Measurements from ENCODE around the gene FRS2. TPM values are rescaled to one million over a fixed set of nuclear protein-coding genes. Genes with fewer than 3 reads are reported as not detected.
A peak's percentile ranks its signal among the peaks of the same experiment; 100 is the strongest.

Gene FRS2
- total and polyA plus RNA-seq, 4 experiments from 2014 or later, result 8.6 to 22.2 (median 15.3) TPM

- no peaks in the 10 kb centered on the region for H3K27me3 Mint-ChIP-seq
- no peaks in the 10 kb centered on the region for H3K36me3 ChIP-seq (ENCODE audit: insufficient read depth, low read length)
- H3K27ac ChIP-seq (ENCODE audit: low read depth, low read length), result no peak overlapping the region
- peaks cover 25 to 33% of the 10 kb centered on the region in 2 donors for H3K36me3 Mint-ChIP-seq
- H3K4me1 ChIP-seq (ENCODE audit: insufficient read depth, low read length), result peaks cover 15% of the 10 kb centered on the region
- H3K4me1 Mint-ChIP-seq, result peaks cover 30 to 65% (median 50%) of the 10 kb centered on the region in 4 donors
- no peak for DNase-seq
- no peaks in the 10 kb centered on the region for H3K9me3 ChIP-seq (ENCODE audit: control insufficient read depth in 1 of 2, low read length in 2 of 2)
- intact Hi-C loops (cut with micrococcal nuclease), result no loop called here
- H3K4me3 Mint-ChIP-seq, result peak overlapping the region in 1 of 8 donors; percentile 41
- no peaks in the 10 kb centered on the region for H3K27me3 ChIP-seq (ENCODE audit: insufficient read depth, low read length)
- peak overlapping the region in 2 of 7 donors; percentile 20 to 66 for H3K27ac Mint-ChIP-seq
- ChIA-PET CTCF (ENCODE audit: partially characterized antibody) (no interaction called here), POLR2A (ENCODE audit: partially characterized antibody) (no interaction called here)
- H3K4me3 ChIP-seq (ENCODE audit: low read length in 2 of 2), result no peak overlapping the region
- peaks cover 0 to 15% (median under 1%) of the 10 kb centered on the region in 8 donors for H3K9me3 Mint-ChIP-seq
Measured at GRCh38 chr12:69484428-69484827, 14.2 kb downstream of the FRS2 start.

- peaks cover 23 to 36% of the 10 kb centered on the region in 2 donors for H3K36me3 Mint-ChIP-seq
- intact Hi-C loops (cut with micrococcal nuclease), result no loop called here
- no peaks in the 10 kb centered on the region for H3K9me3 ChIP-seq (ENCODE audit: control insufficient read depth in 1 of 2, low read length in 2 of 2)
- H3K9me3 Mint-ChIP-seq, result peaks cover 0 to 15% (median under 1%) of the 10 kb centered on the region in 8 donors
- peak overlapping the region in 1 of 8 donors; percentile 41 for H3K4me3 Mint-ChIP-seq
- ChIA-PET CTCF (ENCODE audit: partially characterized antibody) (no interaction called here), POLR2A (ENCODE audit: partially characterized antibody) (interaction anchor here (0.6 kb wide), 1 partner anchor 642 kb away, joined by 3 read pairs; no protein-coding TSS in a partner anchor)
- H3K27me3 Mint-ChIP-seq, result no peaks in the 10 kb centered on the region
- no peak overlapping the region for H3K27ac Mint-ChIP-seq
- peaks cover 20 to 52% (median 37%) of the 10 kb centered on the region in 4 donors for H3K4me1 Mint-ChIP-seq
- H3K4me3 ChIP-seq (ENCODE audit: low read length in 2 of 2), result no peak overlapping the region
- no peaks in the 10 kb centered on the region for H3K36me3 ChIP-seq (ENCODE audit: insufficient read depth, low read length)
- no peaks in the 10 kb centered on the region for H3K4me1 ChIP-seq (ENCODE audit: insufficient read depth, low read length)
- DNase-seq, result no peak
- no peak overlapping the region for H3K27ac ChIP-seq (ENCODE audit: low read depth, low read length)
- H3K27me3 ChIP-seq (ENCODE audit: insufficient read depth, low read length), result no peaks in the 10 kb centered on the region
Measured at GRCh38 chr12:69490920-69491643, 20.9 kb downstream of the FRS2 start.

GRCh38 chr12:69492739-69493138 is 22.6 kb downstream of the FRS2 start:
- H3K9me3 Mint-ChIP-seq, result peaks cover 0 to under 1% (median 0%) of the 10 kb centered on the region in 8 donors
- no peak overlapping the region for H3K4me3 Mint-ChIP-seq
- no peaks in the 10 kb centered on the region for H3K27me3 Mint-ChIP-seq
- intact Hi-C loops (cut with micrococcal nuclease), result no loop called here
- peaks cover 27 to 48% (median 38%) of the 10 kb centered on the region in 4 donors for H3K4me1 Mint-ChIP-seq
- no peak for DNase-seq
- ChIA-PET CTCF (ENCODE audit: partially characterized antibody) (no interaction called here), POLR2A (ENCODE audit: partially characterized antibody) (no interaction called here)
- no peak overlapping the region for H3K27ac ChIP-seq (ENCODE audit: low read depth, low read length)
- H3K4me1 ChIP-seq (ENCODE audit: insufficient read depth, low read length), result peaks cover 15% of the 10 kb centered on the region
- no peak overlapping the region for H3K4me3 ChIP-seq (ENCODE audit: low read length in 2 of 2)
- H3K9me3 ChIP-seq (ENCODE audit: control insufficient read depth in 1 of 2, low read length in 2 of 2), result no peaks in the 10 kb centered on the region
- peaks cover 8 to 20% of the 10 kb centered on the region in 2 donors for H3K36me3 Mint-ChIP-seq
- no peaks in the 10 kb centered on the region for H3K36me3 ChIP-seq (ENCODE audit: insufficient read depth, low read length)
- H3K27ac Mint-ChIP-seq, result no peak overlapping the region
- no peaks in the 10 kb centered on the region for H3K27me3 ChIP-seq (ENCODE audit: insufficient read depth, low read length)

- Histone ChIP-seq H3K4me3 (ENCODE audit: low read length in 2 of 2) (no peak overlapping the region), H3K27me3 (ENCODE audit: insufficient read depth, low read length) (no peaks in the 10 kb centered on the region), H3K4me1 (ENCODE audit: insufficient read depth, low read length) (peaks cover 15% of the 10 kb centered on the region), H3K9me3 (ENCODE audit: control insufficient read depth in 1 of 2, low read length in 2 of 2) (no peaks in the 10 kb centered on the region), H3K27ac (ENCODE audit: low read depth, low read length) (no peak overlapping the region), H3K36me3 (ENCODE audit: insufficient read depth, low read length) (no peaks in the 10 kb centered on the region)
- intact Hi-C loops (cut with micrococcal nuclease), result no loop called here
- CTCF ChIA-PET (ENCODE audit: partially characterized antibody), result interaction anchor here (1.2 kb wide), 1 partner anchor 78 kb away, joined by 3 read pairs; no protein-coding TSS in a partner anchor
- POLR2A ChIA-PET (ENCODE audit: partially characterized antibody), result no interaction called here
- H3K4me1 Mint-ChIP-seq, result peaks cover 35 to 54% (median 46%) of the 10 kb centered on the region in 4 donors
- H3K36me3 Mint-ChIP-seq, result peaks cover 3 to 16% of the 10 kb centered on the region in 2 donors
- no peak overlapping the region for H3K4me3 Mint-ChIP-seq
- DNase-seq, result no peak
- H3K9me3 Mint-ChIP-seq, result no peaks in the 10 kb centered on the region
- no peak overlapping the region for H3K27ac Mint-ChIP-seq
- H3K27me3 Mint-ChIP-seq, result no peaks in the 10 kb centered on the region
Measured at GRCh38 chr12:69495071-69495470, 24.9 kb downstream of the FRS2 start.

GRCh38 chr12:69497308-69498026 is 27.3 kb downstream of the FRS2 start:
- Mint-ChIP-seq H3K27ac (peak overlapping the region in 5 of 7 donors; percentile 15 to 84 (median 50)), H3K4me3 (peak overlapping the region in 6 of 8 donors; percentile 3 to 35 (median 22)), H3K27me3 (no peaks in the 10 kb centered on the region), H3K9me3 (no peaks in the 10 kb centered on the region), H3K36me3 (peaks cover 0 to 10% of the 10 kb centered on the region in 2 donors), H3K4me1 (peaks cover 45 to 63% (median 50%) of the 10 kb centered on the region in 4 donors)
- no peaks in the 10 kb centered on the region for H3K27me3 ChIP-seq (ENCODE audit: insufficient read depth, low read length)
- no peak overlapping the region for H3K4me3 ChIP-seq (ENCODE audit: low read length in 2 of 2)
- peak in 1 of 5 donors; percentile 19 for DNase-seq
- ChIA-PET POLR2A (ENCODE audit: partially characterized antibody) (no interaction called here), CTCF (ENCODE audit: partially characterized antibody) (no interaction called here)
- H3K27ac ChIP-seq (ENCODE audit: low read depth, low read length), result no peak overlapping the region
- intact Hi-C loops (cut with micrococcal nuclease), result no loop called here
- H3K9me3 ChIP-seq (ENCODE audit: control insufficient read depth in 1 of 2, low read length in 2 of 2), result no peaks in the 10 kb centered on the region
- no peaks in the 10 kb centered on the region for H3K36me3 ChIP-seq (ENCODE audit: insufficient read depth, low read length)
- H3K4me1 ChIP-seq (ENCODE audit: insufficient read depth, low read length), result peaks cover 15% of the 10 kb centered on the region

- Histone ChIP-seq H3K36me3 (ENCODE audit: insufficient read depth, low read length) (no peaks in the 10 kb centered on the region), H3K4me1 (ENCODE audit: insufficient read depth, low read length) (peaks cover 23% of the 10 kb centered on the region), H3K27ac (ENCODE audit: low read depth, low read length) (no peak overlapping the region), H3K27me3 (ENCODE audit: insufficient read depth, low read length) (no peaks in the 10 kb centered on the region), H3K9me3 (ENCODE audit: control insufficient read depth in 1 of 2, low read length in 2 of 2) (no peaks in the 10 kb centered on the region), H3K4me3 (ENCODE audit: low read length in 2 of 2) (no peak overlapping the region)
- ChIA-PET POLR2A (ENCODE audit: partially characterized antibody) (no interaction called here), CTCF (ENCODE audit: partially characterized antibody) (no interaction called here)
- intact Hi-C loops (cut with micrococcal nuclease), result no loop called here
- no peaks in the 10 kb centered on the region for H3K9me3 Mint-ChIP-seq
- peaks cover under 1 to 3% of the 10 kb centered on the region in 2 donors for H3K36me3 Mint-ChIP-seq
- DNase-seq, result no peak
- peak overlapping the region in 1 of 7 donors; percentile 68 for H3K27ac Mint-ChIP-seq
- H3K4me1 Mint-ChIP-seq, result peaks cover 47 to 83% (median 55%) of the 10 kb centered on the region in 4 donors
- no peaks in the 10 kb centered on the region for H3K27me3 Mint-ChIP-seq
- no peak overlapping the region for H3K4me3 Mint-ChIP-seq
Measured at GRCh38 chr12:69500631-69501030, 30.4 kb downstream of the FRS2 start.

- H3K9me3 Mint-ChIP-seq, result no peaks in the 10 kb centered on the region
- Histone ChIP-seq H3K9me3 (ENCODE audit: control insufficient read depth in 1 of 2, low read length in 2 of 2) (no peaks in the 10 kb centered on the region), H3K27ac (ENCODE audit: low read depth, low read length) (no peak overlapping the region), H3K4me1 (ENCODE audit: insufficient read depth, low read length) (peaks cover 21% of the 10 kb centered on the region), H3K36me3 (ENCODE audit: insufficient read depth, low read length) (no peaks in the 10 kb centered on the region), H3K27me3 (ENCODE audit: insufficient read depth, low read length) (no peaks in the 10 kb centered on the region), H3K4me3 (ENCODE audit: low read length in 2 of 2) (no peak overlapping the region)
- peaks cover 47 to 82% (median 55%) of the 10 kb centered on the region in 4 donors for H3K4me1 Mint-ChIP-seq
- DNase-seq, result no peak
- peaks cover 0 to 3% of the 10 kb centered on the region in 2 donors for H3K36me3 Mint-ChIP-seq
- CTCF ChIA-PET (ENCODE audit: partially characterized antibody), result no interaction called here
- no peaks in the 10 kb centered on the region for H3K27me3 Mint-ChIP-seq
- POLR2A ChIA-PET (ENCODE audit: partially characterized antibody), result no interaction called here
- intact Hi-C loops (cut with micrococcal nuclease), result no loop called here
- H3K4me3 Mint-ChIP-seq, result no peak overlapping the region
- peak overlapping the region in 1 of 7 donors; percentile 59 for H3K27ac Mint-ChIP-seq
Measured at GRCh38 chr12:69501154-69501895, 31.1 kb downstream of the FRS2 start.
